Spleen (tissue), 7 donors: ENCODE data around the gene ME2.

ENCODE experiments used
- POLR2A ChIP-seq, 3 donors: fragments of 450-650 bp; IDR thresholded peaks; one replicate each; pipeline ENCODE4 v1.5.1; 2017; ENCODE audit warnings: antibody characterized with exemption in 3 of 3, mild to moderate bottlenecking in 1 of 3
- TF ChIP-seq, protein P1 (sequence below), 11 experiments: fragments of 200-600 bp in 7 of 11; fragments of 450-650 bp in 4 of 11; sonication (generic) in 4 of 11; IDR thresholded peaks in 8 of 11; conservative IDR thresholded peaks in 3 of 11; 1 replicate in 7 of 11; 2 replicates in 4 of 11; pipeline versions ENCODE4 v1.4.0 to v1.8.0; 2016 to 2021; ENCODE audit warnings: antibody characterized with exemption in 11 of 11, inconsistent platforms in 4 of 11, mild to moderate bottlenecking in 1 of 11
- donor health status: DM: no; HTN: no; CAD: no; lungs with moderate emphysema.
- donor health status: DM: no; HTN: no; CAD: no.
- donor health status: DM: no; HTN: no; CAD: no.

DNA sequence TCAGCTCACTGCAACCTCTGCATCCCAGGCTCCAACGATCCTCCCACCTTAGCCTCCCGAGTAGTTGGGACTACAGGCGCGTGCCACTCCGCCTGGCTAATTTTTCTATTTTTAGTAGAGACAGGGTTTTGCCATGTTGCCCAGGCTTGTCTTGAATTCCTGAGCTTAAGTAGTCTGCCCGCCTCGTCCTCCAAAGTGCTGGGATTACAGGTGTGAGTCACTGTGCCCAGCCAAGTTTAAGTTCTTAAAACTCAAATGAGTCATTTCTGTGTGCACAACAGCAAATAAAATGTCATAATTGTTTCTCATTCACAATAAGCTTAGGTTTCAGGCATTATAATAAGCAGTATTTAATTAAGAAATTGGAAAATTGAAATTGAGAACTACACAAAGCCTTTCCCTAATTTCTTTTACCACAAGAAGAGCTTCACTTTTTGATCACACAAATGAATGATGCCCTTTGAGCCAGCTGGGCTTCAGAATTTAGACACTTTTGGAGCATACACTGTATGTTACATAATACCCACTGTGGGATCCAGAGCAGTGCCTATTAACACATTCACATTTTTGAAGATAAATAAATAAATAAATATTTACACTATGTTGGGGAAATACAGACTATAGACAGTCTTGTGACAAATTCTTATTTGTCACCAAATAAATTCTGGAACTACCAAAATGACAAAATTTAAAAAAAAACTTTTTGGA is 8.6 kb upstream of the ME2 start:
- TF ChIP-seq, protein P1, sequence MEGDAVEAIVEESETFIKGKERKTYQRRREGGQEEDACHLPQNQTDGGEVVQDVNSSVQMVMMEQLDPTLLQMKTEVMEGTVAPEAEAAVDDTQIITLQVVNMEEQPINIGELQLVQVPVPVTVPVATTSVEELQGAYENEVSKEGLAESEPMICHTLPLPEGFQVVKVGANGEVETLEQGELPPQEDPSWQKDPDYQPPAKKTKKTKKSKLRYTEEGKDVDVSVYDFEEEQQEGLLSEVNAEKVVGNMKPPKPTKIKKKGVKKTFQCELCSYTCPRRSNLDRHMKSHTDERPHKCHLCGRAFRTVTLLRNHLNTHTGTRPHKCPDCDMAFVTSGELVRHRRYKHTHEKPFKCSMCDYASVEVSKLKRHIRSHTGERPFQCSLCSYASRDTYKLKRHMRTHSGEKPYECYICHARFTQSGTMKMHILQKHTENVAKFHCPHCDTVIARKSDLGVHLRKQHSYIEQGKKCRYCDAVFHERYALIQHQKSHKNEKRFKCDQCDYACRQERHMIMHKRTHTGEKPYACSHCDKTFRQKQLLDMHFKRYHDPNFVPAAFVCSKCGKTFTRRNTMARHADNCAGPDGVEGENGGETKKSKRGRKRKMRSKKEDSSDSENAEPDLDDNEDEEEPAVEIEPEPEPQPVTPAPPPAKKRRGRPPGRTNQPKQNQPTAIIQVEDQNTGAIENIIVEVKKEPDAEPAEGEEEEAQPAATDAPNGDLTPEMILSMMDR (IDR thresholded peaks at IDR 0.05 in 8 of 11, conservative IDR thresholded peaks at IDR 0.05 in 3 of 11), result no peak
- TF ChIP-seq POLR2A (IDR thresholded peaks at IDR 0.05), result no peak
